HCT116 (cell line): ENCODE measurements around the gene SRSF7. TPM values are rescaled to one million over a fixed set of nuclear protein-coding genes. Genes with fewer than 3 reads are reported as not detected.

Experiments used
- ATAC-seq: fragments of 200-7000 bp; cut with Tn5 transposase; 2 replicates; pipeline ENCODE4 v1.9.1; 2020; ENCODE audit warnings: mild to moderate bottlenecking, moderate library complexity
- BruUV-seq: library from RNA; stranded (reverse); fragments of 400-500 nt; replicated peaks from 2 replicates; lab custom pipeline; 2021; lab: Mats Ljungman, UMichigan
- CTCF ChIA-PET: fragments of 300-600 bp; sonication (Branson Sonifier 250); formaldehyde crosslinking; loops from one replicate; lab custom pipeline; 2021; ENCODE audit warnings: antibody characterized with exemption; lab: Charles Lee
- POLR2A ChIA-PET: fragments of 300-600, 350-600 bp; sonication (Branson Sonifier 250); formaldehyde crosslinking; loops from one replicate; lab custom pipeline; 2021; ENCODE audit warnings: antibody characterized with exemption; lab: Charles Lee
- RAD21 ChIA-PET, 2 experiments: fragments of 300-600 bp; sonication (Branson Sonifier 250); formaldehyde crosslinking; loops; one replicate each; lab custom pipeline; 2023; ENCODE audit warnings: low total read pairs in 2 of 2; ENCODE audit not compliant: uncharacterized antibody in 2 of 2, unreplicated experiment in 2 of 2, low non-redundant PET in 1 of 2; lab: Charles Lee
- DNase-seq: peaks from one replicate; pipeline ENCODE4 v3.0.0-alpha.2; 2010; ENCODE audit warnings: low read depth, low spot score
- H2AFZ ChIP-seq: fragments of 200-600 bp; shearing (Covaris generic), sonication (generic); 2 replicates; pipeline ENCODE4 v1.6.1; 2017; ENCODE audit warnings: low read depth, mixed run types, mixed read lengths, antibody characterized with exemption, low read length; ENCODE audit not compliant: poor library complexity, severe bottlenecking
- H3K27ac ChIP-seq: 2 replicates; pipeline ENCODE4 v1.5.1; 2012; ENCODE audit warnings: low read depth, low read length
- H3K27me3 ChIP-seq: fragments of 200-600 bp; sonication (generic); 2 replicates; pipeline ENCODE4 v1.6.1; 2016; ENCODE audit warnings: mixed run types, low read length, mixed read lengths; ENCODE audit not compliant: insufficient read depth
- H3K36me3 ChIP-seq, 2 experiments: fragments of 200-500 bp in 1 of 2; fragments of 200-600 bp in 1 of 2; sonication (Bioruptor generic) in 1 of 2; sonication (generic) in 1 of 2; 2 replicates each; pipeline versions ENCODE4 v1.5.1 to v1.6.1; 2014 to 2016; ENCODE audit warnings: low read length in 2 of 2, inconsistent platforms in 1 of 2, mixed read lengths in 1 of 2, mixed run types in 1 of 2; ENCODE audit not compliant: insufficient read depth in 2 of 2, control insufficient read depth in 1 of 2
- H3K4me1 ChIP-seq, 2 experiments: fragments of 200-600 bp in 1 of 2; sonication (generic) in 1 of 2; 2 replicates each; pipeline versions ENCODE4 v1.5.1 to v1.6.1; 2012 to 2017; ENCODE audit warnings: low read length in 2 of 2, inconsistent platforms in 1 of 2, mild to moderate bottlenecking in 1 of 2, mixed read lengths in 1 of 2, mixed run types in 1 of 2, moderate library complexity in 1 of 2; ENCODE audit not compliant: insufficient read depth in 2 of 2, control insufficient read depth in 1 of 2
- H3K4me2 ChIP-seq: fragments of 200-600 bp; sonication (generic); 2 replicates; pipeline ENCODE4 v1.6.1; 2017; ENCODE audit warnings: mixed run types, low read length, mixed read lengths
- H3K4me3 ChIP-seq, 2 experiments: fragments of 200-600 bp in 1 of 2; sonication (generic) in 1 of 2; replicated peaks in 1 of 2; 2 replicates each; pipeline ENCODE4 v1.5.1; 2011 to 2016; ENCODE audit warnings: low read length in 2 of 2, control low read depth in 1 of 2, low read depth in 1 of 2, mild to moderate bottlenecking in 1 of 2, mixed read lengths in 1 of 2, mixed run types in 1 of 2
- H3K79me2 ChIP-seq: fragments of 200-600 bp; sonication (generic); 2 replicates; pipeline ENCODE4 v1.6.1; 2017; ENCODE audit warnings: mild to moderate bottlenecking, mixed run types, low read length, moderate library complexity, mixed read lengths; ENCODE audit not compliant: insufficient read depth
- H3K9ac ChIP-seq: fragments of 200-600 bp; sonication (generic); 2 replicates; pipeline ENCODE4 v1.6.1; 2016; ENCODE audit warnings: low read length, mixed read lengths
- H3K9me2 ChIP-seq: fragments of 200-600 bp; sonication (generic), shearing (Covaris generic); 2 replicates; pipeline ENCODE4 v1.6.1; 2017; ENCODE audit warnings: mixed run types, mild to moderate bottlenecking, moderate library complexity; ENCODE audit not compliant: insufficient read depth
- H3K9me3 ChIP-seq, 2 experiments: fragments of 200-500 bp in 1 of 2; fragments of 200-600 bp in 1 of 2; sonication (Bioruptor generic) in 1 of 2; sonication (generic) in 1 of 2; 2 replicates each; pipeline ENCODE4 v1.6.1; 2014 to 2017; ENCODE audit warnings: low read length in 2 of 2, mixed read lengths in 2 of 2, inconsistent platforms in 1 of 2, low read depth in 1 of 2, mild to moderate bottlenecking in 1 of 2, mixed run types in 1 of 2, moderate library complexity in 1 of 2; ENCODE audit not compliant: control insufficient read depth in 1 of 2, insufficient read depth in 1 of 2
- H4K20me1 ChIP-seq: fragments of 200-600 bp; sonication (generic), shearing (Covaris generic); 2 replicates; pipeline ENCODE4 v1.6.1; 2017; ENCODE audit warnings: mixed run types, mild to moderate bottlenecking, moderate library complexity; ENCODE audit not compliant: insufficient read depth
- CBX3 ChIP-seq: IDR thresholded peaks from 2 replicates; pipeline ENCODE4 v1.6.1; 2012; ENCODE audit warnings: low read depth
- CEBPB ChIP-seq: IDR thresholded peaks from 2 replicates; pipeline ENCODE4 v1.6.1; 2012; ENCODE audit warnings: low read depth
- ELF1 ChIP-seq: IDR thresholded peaks from 2 replicates; pipeline ENCODE4 v1.6.1; 2012; ENCODE audit warnings: low read depth, borderline replicate concordance
- EZH2 ChIP-seq: fragments of 200-600 bp; sonication (generic); IDR thresholded peaks from 2 replicates; pipeline ENCODE4 v1.6.1; 2017; ENCODE audit warnings: antibody characterized with exemption, mixed run types
- EZH2phosphoT487 ChIP-seq: fragments of 200-600 bp; IDR thresholded peaks from 2 replicates; pipeline ENCODE4 v1.6.1; 2018; ENCODE audit warnings: antibody characterized with exemption, borderline replicate concordance
- JUND ChIP-seq: IDR thresholded peaks from 2 replicates; pipeline ENCODE4 v1.6.1; 2012
- POLR2AphosphoS5 ChIP-seq: IDR thresholded peaks from 2 replicates; pipeline ENCODE4 v1.6.1; 2011; ENCODE audit warnings: mild to moderate bottlenecking, low read depth, low read length, moderate library complexity
- REST ChIP-seq: IDR thresholded peaks from 2 replicates; pipeline ENCODE4 v1.6.1; 2012; ENCODE audit warnings: low read depth
- SIN3A ChIP-seq: IDR thresholded peaks from 2 replicates; pipeline ENCODE4 v1.6.1; 2012; ENCODE audit warnings: low read depth
- SP1 ChIP-seq: IDR thresholded peaks from 2 replicates; pipeline ENCODE4 v1.6.1; 2012; ENCODE audit warnings: low read depth
- SRF ChIP-seq: IDR thresholded peaks from 2 replicates; pipeline ENCODE4 v1.6.1; 2012; ENCODE audit warnings: low read depth
- TCF7L2 ChIP-seq: IDR thresholded peaks from 2 replicates; pipeline ENCODE4 v1.7.0; 2011; ENCODE audit warnings: borderline replicate concordance, inconsistent platforms; ENCODE audit not compliant: insufficient read depth, insufficient read length; ENCODE audit errors: extremely low read depth
- ZFX ChIP-seq: fragments of 450-650 bp; IDR thresholded peaks from 2 replicates; pipeline ENCODE4 v1.6.1; 2017
- ZNF274 ChIP-seq: fragments of 200-500 bp; sonication (Bioruptor generic); IDR thresholded peaks from 2 replicates; pipeline ENCODE4 v1.6.1; 2014; ENCODE audit warnings: mild to moderate bottlenecking, low read depth, low read length, inconsistent platforms
- intact Hi-C: fragments of 100-400 bp; cut with micrococcal nuclease; formaldehyde crosslinking; loops from 2 replicates; pipeline ENCODE4 v1.10.0; 2022
- total RNA-seq: library from RNA; stranded (reverse); gene quantifications from one replicate; pipeline ENCODE4 v1.2.1, GENCODE V29; 2021; ENCODE audit not compliant: unreplicated experiment
- TF ChIP-seq, protein P1 (sequence below): IDR thresholded peaks from 2 replicates; pipeline ENCODE4 v1.6.1; 2012
- TF ChIP-seq, protein P2 (sequence below): IDR thresholded peaks from 2 replicates; pipeline ENCODE4 v1.6.1; 2011; ENCODE audit warnings: mild to moderate bottlenecking, low read length, moderate library complexity; ENCODE audit not compliant: insufficient replicate concordance; ENCODE audit errors: extremely low read depth

SRSF7 gene
- total RNA-seq, 1 experiment from 2014 or later, result 215 TPM

DNA sequence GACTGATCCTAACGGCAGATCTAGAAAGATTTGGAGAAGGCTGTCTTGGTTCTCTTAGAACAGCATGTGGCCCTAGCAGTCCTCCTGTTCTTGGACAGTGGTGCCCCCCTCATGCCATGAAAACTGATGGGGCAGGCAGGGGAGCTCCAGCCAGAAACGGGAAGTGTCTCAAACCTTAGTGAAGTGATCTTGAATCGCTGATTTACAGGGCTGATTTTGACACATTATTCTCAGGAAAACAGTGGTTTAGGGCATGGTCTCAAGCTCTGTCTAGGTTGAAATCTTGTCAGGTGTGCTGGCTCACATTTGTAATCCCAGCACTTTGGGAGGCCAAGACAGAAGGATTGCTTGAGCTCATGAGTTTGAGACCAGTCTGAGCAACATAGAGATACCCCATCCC is 37.8 kb downstream of the SRSF7 start:
- H2AFZ ChIP-seq, result no peak overlapping the region
- TF ChIP-seq POLR2AphosphoS5 (no peak), EZH2 (no peak), CBX3 (no peak), ELF1 (no peak), SIN3A (no peak), JUND (no peak), EZH2phosphoT487 (no peak), ZFX (no peak), TCF7L2 (no peak), CEBPB (no peak), ZNF274 (no peak), SRF (no peak), REST (no peak), SP1 (no peak)
- TF ChIP-seq, protein P1, sequence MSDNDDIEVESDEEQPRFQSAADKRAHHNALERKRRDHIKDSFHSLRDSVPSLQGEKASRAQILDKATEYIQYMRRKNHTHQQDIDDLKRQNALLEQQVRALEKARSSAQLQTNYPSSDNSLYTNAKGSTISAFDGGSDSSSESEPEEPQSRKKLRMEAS, result no peak
- TF ChIP-seq, protein P2, sequence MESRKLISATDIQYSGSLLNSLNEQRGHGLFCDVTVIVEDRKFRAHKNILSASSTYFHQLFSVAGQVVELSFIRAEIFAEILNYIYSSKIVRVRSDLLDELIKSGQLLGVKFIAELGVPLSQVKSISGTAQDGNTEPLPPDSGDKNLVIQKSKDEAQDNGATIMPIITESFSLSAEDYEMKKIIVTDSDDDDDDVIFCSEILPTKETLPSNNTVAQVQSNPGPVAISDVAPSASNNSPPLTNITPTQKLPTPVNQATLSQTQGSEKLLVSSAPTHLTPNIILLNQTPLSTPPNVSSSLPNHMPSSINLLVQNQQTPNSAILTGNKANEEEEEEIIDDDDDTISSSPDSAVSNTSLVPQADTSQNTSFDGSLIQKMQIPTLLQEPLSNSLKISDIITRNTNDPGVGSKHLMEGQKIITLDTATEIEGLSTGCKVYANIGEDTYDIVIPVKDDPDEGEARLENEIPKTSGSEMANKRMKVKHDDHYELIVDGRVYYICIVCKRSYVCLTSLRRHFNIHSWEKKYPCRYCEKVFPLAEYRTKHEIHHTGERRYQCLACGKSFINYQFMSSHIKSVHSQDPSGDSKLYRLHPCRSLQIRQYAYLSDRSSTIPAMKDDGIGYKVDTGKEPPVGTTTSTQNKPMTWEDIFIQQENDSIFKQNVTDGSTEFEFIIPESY, result no peak
- ChIA-PET CTCF (no interaction called here), POLR2A (interaction anchor here (0.7 to 1.2 kb wide), 2 partner anchors 38 to 132 kb away, joined by 3 to 4 read pairs; partner anchors contain the start of gene SRSF7), RAD21 (no interaction called here)
- H3K27ac ChIP-seq, result no peak overlapping the region
- no peaks in the 10 kb centered on the region for H4K20me1 ChIP-seq
- H3K4me1 ChIP-seq, result no peaks in the 10 kb centered on the region; a peak in 1 of 4 replicates
- intact Hi-C loops, result no loop called here
- H3K36me3 ChIP-seq, result no peaks in the 10 kb centered on the region
- no peaks in the 10 kb centered on the region for H3K27me3 ChIP-seq
- H3K79me2 ChIP-seq, result no peaks in the 10 kb centered on the region
- no peaks in the 10 kb centered on the region for H3K9me2 ChIP-seq
- H3K4me2 ChIP-seq, result no peak overlapping the region
- ATAC-seq (no peak), DNase-seq (no peak)
- no TSS peak for BruUV-seq
- H3K9ac ChIP-seq, result no peak overlapping the region
- H3K4me3 ChIP-seq, result no peak overlapping the region
- H3K9me3 ChIP-seq, result no peaks in the 10 kb centered on the region
